Duodenal mucosa (tissue), 2 donors: Measurements from ENCODE around the gene TBCE.

Experiments used
- H3K27ac ChIP-seq: one replicate; pipeline ENCODE4 v1.7.0; 2013; ENCODE audit warnings: low read depth, low read length
- H3K27me3 ChIP-seq, 2 donors: one replicate each; pipeline ENCODE4 v1.7.0; 2013; ENCODE audit warnings: low read length in 2 of 2, control low read depth in 1 of 2; ENCODE audit not compliant: insufficient read depth in 2 of 2, control insufficient read depth in 1 of 2
- H3K36me3 ChIP-seq, 2 donors: one replicate each; pipeline ENCODE4 v1.7.0; 2013; ENCODE audit warnings: low read length in 2 of 2, control low read depth in 1 of 2; ENCODE audit not compliant: insufficient read depth in 2 of 2, control insufficient read depth in 1 of 2
- H3K4me1 ChIP-seq, 2 donors: one replicate each; pipeline ENCODE4 v1.7.0; 2013; ENCODE audit warnings: low read length in 2 of 2, control low read depth in 1 of 2; ENCODE audit not compliant: insufficient read depth in 2 of 2, control insufficient read depth in 1 of 2
- H3K4me3 ChIP-seq, 2 donors: one replicate each; pipeline ENCODE4 v1.7.0; 2013; ENCODE audit warnings: low read length in 2 of 2, low read depth in 1 of 2
- H3K9ac ChIP-seq, 2 donors: one replicate each; pipeline ENCODE4 v1.7.0; 2013; ENCODE audit warnings: low read length in 2 of 2, low read depth in 1 of 2
- H3K9me3 ChIP-seq, 2 donors: one replicate each; pipeline ENCODE4 v1.7.0; 2013; ENCODE audit warnings: low read length in 2 of 2, control low read depth in 1 of 2; ENCODE audit not compliant: control insufficient read depth in 1 of 2

The TBCE gene

GRCh38 chr1:235367000-235367908 is at the start of gene TBCE:
Gene TBCE, plus strand, starts transcription at chr1:235367427. Its CDS starts 12,623 bp downstream, at chr1:235380050.
- no peaks in the 10 kb centered on the region for H3K4me1 ChIP-seq
- no peaks in the 10 kb centered on the region for H3K36me3 ChIP-seq
- H3K4me3 ChIP-seq, result peak within 1 kb of the TSS; percentile 85 to 86
- H3K9me3 ChIP-seq, result no peaks in the 10 kb centered on the region
- H3K27ac ChIP-seq, result peak within 1 kb of the TSS; percentile 28
- peak within 1 kb of the TSS; percentile 68 to 82 for H3K9ac ChIP-seq
- H3K27me3 ChIP-seq, result no peaks in the 10 kb centered on the region

- Histone ChIP-seq H3K4me3 (no peak overlapping the region), H3K27me3 (no peaks in the 10 kb centered on the region), H3K4me1 (peaks cover 0 to 5% of the 10 kb centered on the region in 2 donors), H3K9ac (no peak overlapping the region), H3K27ac (no peak overlapping the region), H3K9me3 (no peaks in the 10 kb centered on the region), H3K36me3 (peaks cover 0 to 8% of the 10 kb centered on the region in 2 donors)
Observed at GRCh38 chr1:235319255-235319654, 48.0 kb upstream of the TBCE start.

GRCh38 chr1:235320521-235321179 is 46.6 kb upstream of the TBCE start:
- H3K36me3 ChIP-seq, result peaks cover 0 to 8% of the 10 kb centered on the region in 2 donors
- H3K27ac ChIP-seq, result no peak overlapping the region
- no peaks in the 10 kb centered on the region for H3K9me3 ChIP-seq
- no peaks in the 10 kb centered on the region for H3K27me3 ChIP-seq
- peaks cover 3 to 17% of the 10 kb centered on the region in 2 donors for H3K4me1 ChIP-seq
- no peak overlapping the region for H3K4me3 ChIP-seq
- no peak overlapping the region for H3K9ac ChIP-seq

GRCh38 chr1:235324296-235324695 is 42.9 kb upstream of the TBCE start:
- Histone ChIP-seq H3K27ac (no peak overlapping the region), H3K9ac (no peak overlapping the region), H3K9me3 (no peaks in the 10 kb centered on the region), H3K4me1 (peaks cover 12 to 21% of the 10 kb centered on the region in 2 donors), H3K4me3 (no peak overlapping the region), H3K27me3 (no peaks in the 10 kb centered on the region), H3K36me3 (peaks cover 0 to under 1% of the 10 kb centered on the region in 2 donors)

GRCh38 chr1:235325139-235325538 is 42.1 kb upstream of the TBCE start:
- H3K4me3 ChIP-seq, result peak overlapping the region; percentile 91 to 93
- no peaks in the 10 kb centered on the region for H3K27me3 ChIP-seq
- no peak overlapping the region for H3K27ac ChIP-seq
- no peaks in the 10 kb centered on the region for H3K36me3 ChIP-seq
- H3K4me1 ChIP-seq, result peaks cover 12 to 21% of the 10 kb centered on the region in 2 donors
- no peaks in the 10 kb centered on the region for H3K9me3 ChIP-seq
- peak overlapping the region; percentile 22 to 89 for H3K9ac ChIP-seq

GRCh38 chr1:235325854-235326253 is 41.4 kb upstream of the TBCE start:
- Histone ChIP-seq H3K9me3 (no peaks in the 10 kb centered on the region), H3K4me3 (peak overlapping the region; percentile 91 to 93), H3K36me3 (no peaks in the 10 kb centered on the region), H3K27ac (no peak overlapping the region), H3K4me1 (peaks cover 18 to 28% of the 10 kb centered on the region in 2 donors), H3K27me3 (no peaks in the 10 kb centered on the region), H3K9ac (peak overlapping the region; percentile 89 to 92)

DNA sequence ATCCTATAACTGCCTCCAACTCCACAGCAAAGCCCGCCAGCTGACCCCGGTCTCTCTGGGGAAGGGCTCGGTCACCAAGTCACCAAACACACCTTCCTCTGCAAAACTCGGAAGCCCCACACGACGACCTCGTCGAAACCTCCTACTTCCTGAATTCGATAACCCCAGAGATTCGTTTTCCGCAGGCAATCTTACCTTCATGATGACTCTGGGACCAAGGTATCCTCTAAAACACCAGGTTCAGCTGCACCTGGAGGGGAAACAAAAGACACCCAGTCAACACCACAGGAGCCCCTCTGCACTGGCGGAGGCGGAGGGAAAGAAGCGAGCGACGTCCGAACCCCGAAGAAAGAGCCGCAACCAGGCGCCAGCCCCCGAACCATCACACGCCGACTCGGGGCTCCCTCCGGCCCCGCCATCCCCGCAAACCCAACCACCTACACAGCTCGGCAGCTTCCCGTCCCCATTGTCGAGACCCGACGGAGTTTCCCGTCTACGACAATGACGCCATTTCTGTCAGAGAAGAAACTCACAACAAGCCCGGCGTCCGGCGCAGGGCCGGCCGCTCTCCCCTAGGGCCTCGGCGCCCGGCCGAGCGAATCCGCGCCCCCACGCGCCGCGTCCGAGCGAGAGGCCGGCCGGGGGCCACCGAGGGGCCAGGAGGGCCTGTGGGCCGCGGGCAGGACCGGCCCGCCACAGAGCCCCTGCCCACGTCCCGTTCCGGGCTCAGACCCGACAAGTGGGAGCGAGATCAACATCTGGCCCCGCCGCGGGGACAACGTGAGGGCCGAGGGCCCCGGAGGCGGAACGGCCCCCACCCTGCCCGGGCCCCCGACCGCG is 40.3 kb upstream of the TBCE start:
- H3K9me3 ChIP-seq, result no peaks in the 10 kb centered on the region
- peak overlapping the region; percentile 91 to 93 for H3K4me3 ChIP-seq
- peaks cover 27 to 39% of the 10 kb centered on the region in 2 donors for H3K4me1 ChIP-seq
- no peaks in the 10 kb centered on the region for H3K27me3 ChIP-seq
- peak overlapping the region; percentile 89 to 92 for H3K9ac ChIP-seq
- H3K27ac ChIP-seq, result peak overlapping the region; percentile 95
- no peaks in the 10 kb centered on the region for H3K36me3 ChIP-seq

DNA sequence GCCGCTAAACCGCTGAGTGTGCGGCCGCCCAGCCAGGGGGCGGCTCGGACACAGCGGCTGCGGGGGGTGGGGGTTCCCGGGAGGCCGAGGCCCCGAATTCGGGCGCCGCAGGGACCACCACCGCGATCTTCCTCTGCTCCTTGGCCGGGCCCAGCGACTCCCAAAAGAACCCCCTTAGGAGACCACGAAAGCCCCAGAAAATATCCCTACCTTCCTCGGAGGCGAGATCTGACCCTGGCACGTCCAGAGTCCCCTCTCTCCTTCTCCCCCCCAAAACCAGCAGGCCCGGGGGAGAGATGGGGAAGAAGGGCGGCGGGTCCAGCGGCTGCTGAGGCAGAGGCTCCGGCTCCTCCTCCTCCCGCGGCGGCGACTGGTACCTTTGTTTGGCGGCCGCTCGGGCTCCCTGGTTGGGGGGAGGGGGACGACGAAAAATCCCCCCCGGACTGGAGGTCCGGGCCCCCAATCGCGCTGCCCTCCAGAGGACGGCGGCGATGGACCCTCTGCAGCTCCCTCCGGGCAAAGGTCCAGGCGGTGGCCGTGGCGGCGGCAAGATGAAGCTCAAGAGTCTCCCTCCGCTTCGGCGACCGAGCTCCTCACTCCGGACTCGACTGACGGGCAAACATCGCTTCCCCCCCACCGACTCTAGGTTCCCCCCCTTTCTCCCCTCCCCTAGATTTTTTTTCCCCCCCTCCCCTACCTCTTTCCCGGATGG is 39.5 kb upstream of the TBCE start, which contains the start of gene ARID4B:
ARID4B (minus strand) TSS at position 621 of the 712 bp plus-strand sequence. CDS start 1,260 bp downstream, outside the sequence.
- H3K27me3 ChIP-seq, result no peaks in the 10 kb centered on the region
- peak within 1 kb of the TSS; percentile 89 to 92 for H3K9ac ChIP-seq
- peaks cover 27 to 43% of the 10 kb centered on the region in 2 donors for H3K4me1 ChIP-seq
- H3K4me3 ChIP-seq, result peak within 1 kb of the TSS; percentile 91 to 93
- peak within 1 kb of the TSS; percentile 95 for H3K27ac ChIP-seq
- H3K9me3 ChIP-seq, result no peaks in the 10 kb centered on the region
- no peaks in the 10 kb centered on the region for H3K36me3 ChIP-seq
